ENCODE results near the gene SLC25A41. TPM values are rescaled to one million over a fixed set of nuclear protein-coding genes. Genes with fewer than 3 reads are reported as not detected.

SLC25A41 gene
- total and polyA plus RNA-seq, 2 of the 13 experiments (the other 11 are each of a cell fraction or from before 2014, with no cell fraction given): 0.33 to 0.95 TPM

GRCh38 chr19:6393074-6393982 lies 40.2 kb downstream of the SLC25A41 start, which contains the start of gene GTF2F1 (continued):
- no peak for TF ChIP-seq BCL3 (CRISPR knock-in tag; IDR thresholded peaks at IDR 0.05)
- no peak for TF ChIP-seq FLYWCH1 (CRISPR knock-in tag; IDR thresholded peaks at IDR 0.05)
- TF ChIP-seq YEATS4 (CRISPR knock-in tag; IDR thresholded peaks at IDR 0.05; ENCODE audit: borderline replicate concordance): peak; percentile 48; the same call in 1 of the 2 replicates
- TF ChIP-seq ZBTB21 (CRISPR knock-in tag; IDR thresholded peaks at IDR 0.05): peak; percentile 71
- TF ChIP-seq MYPOP (CRISPR knock-in tag; IDR thresholded peaks at IDR 0.05): no peak
- peak; percentile 78 for TF ChIP-seq SRSF1 (optimal IDR thresholded peaks at IDR 0.05; ENCODE audit: low read depth, low read length)
- no peak for TF ChIP-seq ZNF383 (CRISPR knock-in tag; IDR thresholded peaks at IDR 0.05; ENCODE audit: borderline replicate concordance)
- no peak for TF ChIP-seq BATF2 (CRISPR knock-in tag; IDR thresholded peaks at IDR 0.05)
- TF ChIP-seq SKIL (CRISPR knock-in tag; IDR thresholded peaks at IDR 0.05; ENCODE audit: borderline replicate concordance): no peak
- TF ChIP-seq ZNF703 (CRISPR knock-in tag; IDR thresholded peaks at IDR 0.05; ENCODE audit: borderline replicate concordance): peak; percentile 79; the same call in 1 of the 2 replicates
- TF ChIP-seq EP300 (IDR thresholded peaks at IDR 0.05; ENCODE audit: low read depth in 2 of 2, low read length in 2 of 2): no peak
- no peak; the same call in 1 of the 2 replicates for TF ChIP-seq EP300 (CRISPR knock-in tag; IDR thresholded peaks at IDR 0.05; ENCODE audit: borderline replicate concordance)
- peak; percentile 72 for TF ChIP-seq YY1 (IDR thresholded peaks at IDR 0.05; ENCODE audit: insufficient read depth, insufficient replicate concordance, low read depth, low read length)
- peak; percentile 82 for TF ChIP-seq PHF8 (CRISPR knock-in tag; IDR thresholded peaks at IDR 0.05)
- no peak for TF ChIP-seq RFXANK (CRISPR knock-in tag; IDR thresholded peaks at IDR 0.05)
- TF ChIP-seq TAF1 (CRISPR knock-in tag; IDR thresholded peaks at IDR 0.05): peak; percentile 24; the same call in 1 of the 2 replicates
- no peak; the same call in 1 of the 2 replicates for TF ChIP-seq ZNF414 (CRISPR knock-in tag; IDR thresholded peaks at IDR 0.05)
- TF ChIP-seq KAT8 (CRISPR knock-in tag; IDR thresholded peaks at IDR 0.05): peak; percentile 93
- TF ChIP-seq ZNF746 (CRISPR knock-in tag; IDR thresholded peaks at IDR 0.05): no peak
- TF ChIP-seq CERS6 (CRISPR knock-in tag; IDR thresholded peaks at IDR 0.05): no peak
- no peak for TF ChIP-seq ZMYM3 (CRISPR knock-in tag; IDR thresholded peaks at IDR 0.05)
- TF ChIP-seq ZNF580 (CRISPR knock-in tag; IDR thresholded peaks at IDR 0.05; ENCODE audit: borderline replicate concordance, low read depth): peak; percentile 26; the same call in 1 of the 2 replicates

All from HepG2 (cell line).